ENCODE results near the gene XRCC4. TPM values are rescaled to one million over a fixed set of nuclear protein-coding genes. Genes with fewer than 3 reads are reported as not detected.

The XRCC4 gene
- total RNA-seq, 1 donor from 2014 or later, result not detected

DNA sequence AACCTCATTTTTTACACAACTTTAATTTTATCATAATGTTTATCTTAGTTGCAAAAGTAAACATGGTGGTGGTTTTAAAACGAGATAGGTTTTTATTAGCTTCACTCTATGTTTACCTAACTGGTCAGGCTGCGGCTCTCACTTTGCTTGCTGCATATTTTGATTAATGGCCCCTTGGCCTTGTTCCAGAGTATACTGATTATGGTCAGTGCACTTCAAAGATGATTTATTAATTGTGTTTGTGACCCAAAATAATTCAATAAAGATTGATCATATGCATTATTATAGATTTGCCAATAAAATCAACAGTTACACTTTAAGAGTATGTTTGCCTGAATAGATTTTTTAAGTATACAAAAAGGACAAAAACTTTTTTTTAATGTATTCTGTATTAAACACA, 188.0 kb downstream of the XRCC4 start:
- no peaks in the 10 kb centered on the region for H3K36me3 ChIP-seq
- H3K9me3 ChIP-seq, result no peaks in the 10 kb centered on the region
- intact Hi-C loops (cut with DNase I), result no loop called here
- H3K27ac ChIP-seq, result no peak overlapping the region
- H3K4me3 ChIP-seq, result no peak overlapping the region
- H3K4me1 ChIP-seq, result no peaks in the 10 kb centered on the region
- no peak for DNase-seq (ENCODE audit: low spot score in 2 of 2)
- H3K27me3 ChIP-seq, result no peaks in the 10 kb centered on the region
- no peak for TF ChIP-seq CTCF (IDR thresholded peaks at IDR 0.05)

DNA sequence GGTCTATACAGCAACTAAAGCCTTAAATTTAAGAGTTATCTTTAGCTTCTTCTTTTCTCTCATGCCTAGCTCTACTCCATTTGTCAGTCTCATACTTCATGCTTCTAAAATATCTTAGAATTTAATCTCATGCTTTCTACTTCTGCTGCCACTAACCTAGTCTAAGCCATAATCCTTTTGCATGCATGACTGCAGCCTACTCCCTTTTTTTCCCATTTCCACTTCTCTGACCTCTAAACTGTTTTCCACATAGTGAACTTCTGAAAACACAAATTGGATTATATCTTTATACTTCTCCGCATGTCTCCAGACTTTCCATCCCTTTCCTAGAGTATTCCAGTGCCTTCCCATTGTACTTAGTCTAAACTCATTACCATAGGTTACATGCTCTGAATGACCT, 193.0 kb downstream of the XRCC4 start:
- no peak for TF ChIP-seq CTCF (IDR thresholded peaks at IDR 0.05)
- H3K27me3 ChIP-seq, result no peaks in the 10 kb centered on the region

GRCh38 chr5:83277154-83277553, 199.8 kb downstream of the XRCC4 start:
- TF ChIP-seq CTCF (IDR thresholded peaks at IDR 0.05), result no peak
- intact Hi-C loops (cut with DNase I), result no loop called here
- H3K27me3 ChIP-seq, result no peaks in the 10 kb centered on the region
- no peaks in the 10 kb centered on the region for H3K36me3 ChIP-seq
- H3K4me1 ChIP-seq, result peaks cover 0 to 5% of the 10 kb centered on the region in 2 donors
- H3K27ac ChIP-seq, result no peak overlapping the region
- no peak for DNase-seq (ENCODE audit: low spot score in 2 of 2)
- no peak overlapping the region for H3K4me3 ChIP-seq
- no peaks in the 10 kb centered on the region for H3K9me3 ChIP-seq

More for the DNA sequence above, 193.0 kb downstream of the XRCC4 start:
- DNase-seq (ENCODE audit: low spot score in 2 of 2), result no peak
- Histone ChIP-seq H3K4me1 (no peaks in the 10 kb centered on the region), H3K27ac (no peak overlapping the region), H3K9me3 (no peaks in the 10 kb centered on the region), H3K36me3 (no peaks in the 10 kb centered on the region), H3K4me3 (no peak overlapping the region)
- intact Hi-C loops (cut with DNase I), result no loop called here

- no peaks in the 10 kb centered on the region for H3K27me3 ChIP-seq
- TF ChIP-seq CTCF (IDR thresholded peaks at IDR 0.05), result no peak
- no peaks in the 10 kb centered on the region for H3K36me3 ChIP-seq
- peaks cover 0 to 5% of the 10 kb centered on the region in 2 donors for H3K4me1 ChIP-seq
- no peaks in the 10 kb centered on the region for H3K9me3 ChIP-seq
- H3K4me3 ChIP-seq, result no peak overlapping the region
- intact Hi-C loops (cut with DNase I), result no loop called here
- no peak overlapping the region for H3K27ac ChIP-seq
- no peak for DNase-seq (ENCODE audit: low spot score in 2 of 2)
Measured at GRCh38 chr5:83277953-83278352, 200.6 kb downstream of the XRCC4 start.

DNA sequence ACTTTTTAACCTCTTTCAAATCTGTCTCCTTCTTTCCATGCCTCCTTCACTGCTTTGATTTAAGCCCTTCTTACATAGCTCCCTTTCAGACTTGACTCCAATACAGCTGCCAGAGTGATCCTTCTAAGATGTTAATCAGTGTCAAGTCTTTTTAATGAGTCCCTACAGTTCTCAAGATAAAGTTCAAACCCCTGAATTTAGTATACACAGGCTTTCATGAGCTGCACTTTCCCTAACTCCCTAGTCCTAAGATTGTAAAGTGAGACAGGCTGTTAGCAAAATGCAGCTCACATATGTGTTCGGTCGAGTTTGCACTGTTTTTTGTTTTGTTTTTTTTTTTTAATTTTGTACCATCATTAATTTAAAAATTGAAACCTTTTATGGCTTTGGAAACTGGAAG, 203.8 kb downstream of the XRCC4 start:
- no peaks in the 10 kb centered on the region for H3K27me3 ChIP-seq
- TF ChIP-seq CTCF (IDR thresholded peaks at IDR 0.05), result no peak
- peaks cover 0 to 5% of the 10 kb centered on the region in 2 donors for H3K4me1 ChIP-seq
- intact Hi-C loops (cut with DNase I), result loop anchor here (10.0 kb wide), 1 partner anchor 284 kb away; no protein-coding TSS in a partner anchor
- no peaks in the 10 kb centered on the region for H3K9me3 ChIP-seq
- no peak for DNase-seq (ENCODE audit: low spot score in 2 of 2)
- no peak overlapping the region for H3K4me3 ChIP-seq
- H3K27ac ChIP-seq, result no peak overlapping the region
- no peaks in the 10 kb centered on the region for H3K36me3 ChIP-seq

- TF ChIP-seq CTCF (IDR thresholded peaks at IDR 0.05), result no peak
- intact Hi-C loops (cut with DNase I), result loop anchor here (10.0 kb wide), 1 partner anchor 283 kb away; no protein-coding TSS in a partner anchor
- Histone ChIP-seq H3K27me3 (no peaks in the 10 kb centered on the region), H3K9me3 (no peaks in the 10 kb centered on the region), H3K4me1 (peaks cover 0 to 5% of the 10 kb centered on the region in 2 donors), H3K36me3 (no peaks in the 10 kb centered on the region), H3K4me3 (no peak overlapping the region), H3K27ac (no peak overlapping the region)
- no peak for DNase-seq (ENCODE audit: low spot score in 2 of 2)
Measured at GRCh38 chr5:83281658-83282057, 204.3 kb downstream of the XRCC4 start.
